Neural progenitor cell (in vitro differentiated cells): ENCODE measurements around the gene CEL. TPM values are rescaled to one million over a fixed set of nuclear protein-coding genes. Genes with fewer than 3 reads are reported as not detected.

Source experiments
- DNase-seq: peaks from one replicate; pipeline ENCODE4 v3.0.0-alpha.2; 2016; ENCODE audit warnings: low spot score
- H2AFZ ChIP-seq: fragments of 200-600 bp; sonication (generic); replicated peaks from 2 replicates; pipeline ENCODE4 v1.6.1; 2016; ENCODE audit warnings: antibody characterized with exemption
- H3F3A ChIP-seq: fragments of 200-600 bp; sonication (generic); 2 replicates; pipeline ENCODE4 v1.6.1; 2016; ENCODE audit warnings: antibody characterized with exemption, low read depth
- H3K27ac ChIP-seq: fragments of 200-600 bp; sonication (generic); 2 replicates; pipeline ENCODE4 v1.5.1; 2016; ENCODE audit warnings: mild to moderate bottlenecking
- H3K27me3 ChIP-seq: fragments of 200-600 bp; sonication (generic); 2 replicates; pipeline ENCODE4 v1.6.1; 2016; ENCODE audit warnings: mild to moderate bottlenecking, moderate library complexity
- H3K36me3 ChIP-seq: fragments of 200-600 bp; sonication (generic); 2 replicates; pipeline ENCODE4 v1.5.1; 2016
- H3K4me1 ChIP-seq: fragments of 200-600 bp; sonication (generic); 2 replicates; pipeline ENCODE4 v1.6.1; 2016; ENCODE audit warnings: mixed run types
- H3K4me2 ChIP-seq: fragments of 200-600 bp; sonication (generic); 2 replicates; pipeline ENCODE4 v1.6.1; 2016
- H3K4me3 ChIP-seq: fragments of 200-600 bp; sonication (generic); 2 replicates; pipeline ENCODE4 v1.5.1; 2016
- H3K79me2 ChIP-seq: fragments of 200-600 bp; sonication (generic); 2 replicates; pipeline ENCODE4 v1.6.1; 2016; ENCODE audit warnings: low read depth
- H3K9ac ChIP-seq: fragments of 200-600 bp; sonication (generic); 2 replicates; pipeline ENCODE4 v1.6.1; 2016
- H3K9me3 ChIP-seq: fragments of 200-600 bp; sonication (generic); 2 replicates; pipeline ENCODE4 v1.5.1; 2016; ENCODE audit warnings: low read depth
- H4K20me1 ChIP-seq: fragments of 200-600 bp; sonication (generic); 2 replicates; pipeline ENCODE4 v1.6.1; 2016; ENCODE audit warnings: low read depth
- H3K27ac Mint-ChIP-seq: 3 replicates; pipeline ENCODE4 v1.8.0; 2021; ENCODE audit warnings: mixed read lengths
- H3K27me3 Mint-ChIP-seq: 2 replicates; pipeline ENCODE4 v1.8.0; 2022; ENCODE audit warnings: low read depth, mild to moderate bottlenecking, inconsistent platforms, moderate library complexity, mixed read lengths; ENCODE audit not compliant: insufficient read depth
- H3K36me3 Mint-ChIP-seq: 3 replicates; pipeline ENCODE4 v1.8.0; 2021; ENCODE audit warnings: mixed read lengths
- H3K4me1 Mint-ChIP-seq: 3 replicates; pipeline ENCODE4 v1.8.0; 2021; ENCODE audit warnings: mixed read lengths
- H3K4me3 Mint-ChIP-seq: 3 replicates; pipeline ENCODE4 v1.8.0; 2021; ENCODE audit warnings: mild to moderate bottlenecking, moderate library complexity, mixed read lengths
- H3K9me3 Mint-ChIP-seq: 3 replicates; pipeline ENCODE4 v1.8.0; 2020; ENCODE audit warnings: mixed read lengths
- CTCF ChIP-seq: fragments of 200-600 bp; sonication (generic); IDR thresholded peaks from 2 replicates; pipeline ENCODE4 v1.5.1; 2017; ENCODE audit warnings: antibody characterized with exemption, mild to moderate bottlenecking
- EZH2 ChIP-seq: fragments of 200-600 bp; sonication (generic); IDR thresholded peaks from 2 replicates; pipeline ENCODE4 v1.6.1; 2017; ENCODE audit warnings: antibody characterized with exemption, mild to moderate bottlenecking, moderate library complexity
- EZH2phosphoT487 ChIP-seq: fragments of 200-600 bp; sonication (generic); IDR thresholded peaks from 2 replicates; pipeline ENCODE4 v1.6.1; 2017; ENCODE audit warnings: antibody characterized with exemption
- total RNA-seq: library from RNA; depleted of rRNA; stranded (reverse); fragments of >200 nt; gene quantifications from 2 replicates; pipeline ENCODE4 v1.2.3, GENCODE V29; 2015; ENCODE audit warnings: low replicate concordance

The CEL gene
- total RNA-seq, 1 donor from 2014 or later: 1.0 TPM

- Histone ChIP-seq H3K4me1 (peaks cover 7% of the 10 kb centered on the region), H3K9me3 (no peaks in the 10 kb centered on the region), H3K27me3 (no peaks in the 10 kb centered on the region), H3F3A (peaks cover 9% of the 10 kb centered on the region), H3K27ac (no peak overlapping the region), H3K9ac (no peak overlapping the region), H2AFZ (no peak overlapping the region), H3K36me3 (no peaks in the 10 kb centered on the region), H3K79me2 (no peaks in the 10 kb centered on the region), H4K20me1 (peaks cover 3% of the 10 kb centered on the region), H3K4me3 (no peak overlapping the region), H3K4me2 (no peak overlapping the region)
- peaks cover 11% of the 10 kb centered on the region for H3K4me1 Mint-ChIP-seq
- H3K9me3 Mint-ChIP-seq: no peaks in the 10 kb centered on the region
- TF ChIP-seq CTCF (no peak), EZH2 (no peak), EZH2phosphoT487 (no peak)
- no peak overlapping the region for H3K27ac Mint-ChIP-seq
- peaks cover 2% of the 10 kb centered on the region for H3K27me3 Mint-ChIP-seq
- peaks cover 28% of the 10 kb centered on the region for H3K36me3 Mint-ChIP-seq
- DNase-seq: no peak
- no peak overlapping the region for H3K4me3 Mint-ChIP-seq
Observed at GRCh38 chr9:133054966-133055365, 6.8 kb upstream of the CEL start.

GRCh38 chr9:133055788-133056420, 5.9 kb upstream of the CEL start:
- Histone ChIP-seq H2AFZ (no peak overlapping the region), H3K4me2 (no peak overlapping the region), H3F3A (peaks cover 15% of the 10 kb centered on the region), H3K4me1 (peaks cover 13% of the 10 kb centered on the region), H4K20me1 (no peaks in the 10 kb centered on the region), H3K27me3 (no peaks in the 10 kb centered on the region), H3K36me3 (no peaks in the 10 kb centered on the region), H3K9me3 (no peaks in the 10 kb centered on the region), H3K79me2 (no peaks in the 10 kb centered on the region), H3K27ac (no peak overlapping the region), H3K9ac (no peak overlapping the region), H3K4me3 (no peak overlapping the region)
- no peak overlapping the region for H3K27ac Mint-ChIP-seq
- H3K4me1 Mint-ChIP-seq: peaks cover 13% of the 10 kb centered on the region
- TF ChIP-seq EZH2phosphoT487 (no peak), CTCF (no peak), EZH2 (no peak)
- H3K27me3 Mint-ChIP-seq: peaks cover 4% of the 10 kb centered on the region
- DNase-seq: no peak
- H3K9me3 Mint-ChIP-seq: no peaks in the 10 kb centered on the region
- H3K36me3 Mint-ChIP-seq: peaks cover 24% of the 10 kb centered on the region
- no peak overlapping the region for H3K4me3 Mint-ChIP-seq

- no peaks in the 10 kb centered on the region for H3K9me3 ChIP-seq
- no peak for DNase-seq
- H3K9ac ChIP-seq: no peak overlapping the region
- Mint-ChIP-seq H3K4me3 (no peak overlapping the region), H3K4me1 (peaks cover 16% of the 10 kb centered on the region), H3K27me3 (peaks cover 4% of the 10 kb centered on the region), H3K36me3 (peaks cover 23% of the 10 kb centered on the region), H3K9me3 (no peaks in the 10 kb centered on the region), H3K27ac (no peak overlapping the region)
- no peaks in the 10 kb centered on the region for H4K20me1 ChIP-seq
- TF ChIP-seq EZH2phosphoT487 (no peak), EZH2 (no peak), CTCF (no peak)
- H3K36me3 ChIP-seq: no peaks in the 10 kb centered on the region
- no peak overlapping the region for H3K27ac ChIP-seq
- H3K79me2 ChIP-seq: no peaks in the 10 kb centered on the region
- H2AFZ ChIP-seq: no peak overlapping the region
- H3K4me3 ChIP-seq: no peak overlapping the region
- H3K4me2 ChIP-seq: no peak overlapping the region
- H3F3A ChIP-seq: peaks cover 20% of the 10 kb centered on the region
- H3K27me3 ChIP-seq: no peaks in the 10 kb centered on the region
- H3K4me1 ChIP-seq: peaks cover 19% of the 10 kb centered on the region
Observed at GRCh38 chr9:133056533-133056932, 5.2 kb upstream of the CEL start.
